ENCODE data around the gene MTCH2.

DNA sequence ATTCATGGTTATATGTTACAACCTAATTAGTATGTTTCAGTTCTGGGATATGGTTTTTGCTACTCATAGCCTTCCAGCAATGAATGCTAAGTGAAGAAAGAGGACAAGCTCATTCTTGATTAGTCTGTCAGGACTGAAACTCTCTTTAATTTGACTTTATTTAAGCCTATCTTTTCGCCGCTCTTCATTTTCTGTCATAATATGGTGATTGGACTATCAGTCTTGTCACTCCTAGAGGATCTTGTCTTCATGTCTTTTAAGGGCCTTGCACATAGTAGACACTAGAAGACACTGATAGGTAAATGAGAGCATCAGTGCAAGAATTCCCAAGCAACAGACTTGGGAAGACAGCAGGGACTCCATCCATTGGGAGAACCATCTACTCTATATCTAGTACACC lies 18.9 kb upstream of the MTCH2 start:
- TF ChIP-seq CTCF (IDR thresholded peaks at IDR 0.05) (no peak), POLR2A (IDR thresholded peaks at IDR 0.05; ENCODE audit: low read depth) (no peak), EP300 (IDR thresholded peaks at IDR 0.05) (no peak), POLR2AphosphoS5 (IDR thresholded peaks at IDR 0.05) (no peak)

All from esophagus muscularis mucosa (tissue), 4 donors.